Prostate gland (tissue), 2 donors: ENCODE results near the gene KRT33A.

Experiments used
- POLR2A ChIP-seq: fragments of 450-650 bp; IDR thresholded peaks from one replicate; pipeline ENCODE4 v1.6.1; 2016; ENCODE audit warnings: antibody characterized with exemption, mild to moderate bottlenecking
- POLR2AphosphoS5 ChIP-seq: sonication (generic); formaldehyde crosslinking; IDR thresholded peaks from one replicate; pipeline ENCODE4 v1.6.1; 2017; ENCODE audit warnings: antibody characterized with exemption
- TF ChIP-seq, protein P1 (sequence below), 4 experiments: fragments of 200-600 bp in 2 of 4; fragments of 450-650 bp in 2 of 4; sonication (generic) in 2 of 4; IDR thresholded peaks; 1 replicate in 3 of 4; 2 replicates in 1 of 4; pipeline ENCODE4 v1.5.1; 2016 to 2019; ENCODE audit warnings: antibody characterized with exemption in 4 of 4, mild to moderate bottlenecking in 2 of 4, moderate library complexity in 2 of 4

DNA sequence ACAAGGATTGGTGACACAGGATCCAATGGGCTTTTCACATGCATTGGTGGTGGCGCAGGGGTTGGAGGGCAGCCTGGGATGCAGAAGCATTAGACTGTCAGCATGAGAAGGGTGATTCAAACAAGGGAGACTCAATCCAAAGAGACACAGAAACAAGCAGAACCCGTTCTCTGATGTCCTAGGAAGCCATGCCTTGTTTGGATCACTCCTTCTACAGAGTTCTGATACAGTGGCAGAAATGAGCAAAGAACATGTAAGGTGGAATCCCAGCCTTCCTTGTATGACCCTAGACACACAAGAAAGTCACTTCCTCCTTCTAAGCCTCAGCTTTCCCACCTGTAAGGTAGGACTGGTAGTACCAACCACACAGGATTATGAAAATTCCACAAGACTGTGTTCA lies 13.3 kb upstream of the KRT33A start:
- TF ChIP-seq POLR2A (no peak), POLR2AphosphoS5 (no peak)
- TF ChIP-seq, protein P1, sequence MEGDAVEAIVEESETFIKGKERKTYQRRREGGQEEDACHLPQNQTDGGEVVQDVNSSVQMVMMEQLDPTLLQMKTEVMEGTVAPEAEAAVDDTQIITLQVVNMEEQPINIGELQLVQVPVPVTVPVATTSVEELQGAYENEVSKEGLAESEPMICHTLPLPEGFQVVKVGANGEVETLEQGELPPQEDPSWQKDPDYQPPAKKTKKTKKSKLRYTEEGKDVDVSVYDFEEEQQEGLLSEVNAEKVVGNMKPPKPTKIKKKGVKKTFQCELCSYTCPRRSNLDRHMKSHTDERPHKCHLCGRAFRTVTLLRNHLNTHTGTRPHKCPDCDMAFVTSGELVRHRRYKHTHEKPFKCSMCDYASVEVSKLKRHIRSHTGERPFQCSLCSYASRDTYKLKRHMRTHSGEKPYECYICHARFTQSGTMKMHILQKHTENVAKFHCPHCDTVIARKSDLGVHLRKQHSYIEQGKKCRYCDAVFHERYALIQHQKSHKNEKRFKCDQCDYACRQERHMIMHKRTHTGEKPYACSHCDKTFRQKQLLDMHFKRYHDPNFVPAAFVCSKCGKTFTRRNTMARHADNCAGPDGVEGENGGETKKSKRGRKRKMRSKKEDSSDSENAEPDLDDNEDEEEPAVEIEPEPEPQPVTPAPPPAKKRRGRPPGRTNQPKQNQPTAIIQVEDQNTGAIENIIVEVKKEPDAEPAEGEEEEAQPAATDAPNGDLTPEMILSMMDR (IDR thresholded peaks at IDR 0.05) = no peak
